HL-60 (cell line): ENCODE data around the gene ASPRV1.

Experiments
- POLR2AphosphoS5 ChIP-seq: IDR thresholded peaks from 2 replicates; pipeline ENCODE4 v1.6.1; 2012; ENCODE audit warnings: low read depth
- SPI1 ChIP-seq: IDR thresholded peaks from 2 replicates; pipeline ENCODE4 v1.6.1; 2012; ENCODE audit warnings: low read depth, mild to moderate bottlenecking, borderline replicate concordance
- TF ChIP-seq, protein P1 (sequence below): IDR thresholded peaks from one replicate; pipeline ENCODE4 v1.5.1; 2011; ENCODE audit warnings: low read length, control low read depth, inconsistent platforms; ENCODE audit not compliant: insufficient read depth

DNA sequence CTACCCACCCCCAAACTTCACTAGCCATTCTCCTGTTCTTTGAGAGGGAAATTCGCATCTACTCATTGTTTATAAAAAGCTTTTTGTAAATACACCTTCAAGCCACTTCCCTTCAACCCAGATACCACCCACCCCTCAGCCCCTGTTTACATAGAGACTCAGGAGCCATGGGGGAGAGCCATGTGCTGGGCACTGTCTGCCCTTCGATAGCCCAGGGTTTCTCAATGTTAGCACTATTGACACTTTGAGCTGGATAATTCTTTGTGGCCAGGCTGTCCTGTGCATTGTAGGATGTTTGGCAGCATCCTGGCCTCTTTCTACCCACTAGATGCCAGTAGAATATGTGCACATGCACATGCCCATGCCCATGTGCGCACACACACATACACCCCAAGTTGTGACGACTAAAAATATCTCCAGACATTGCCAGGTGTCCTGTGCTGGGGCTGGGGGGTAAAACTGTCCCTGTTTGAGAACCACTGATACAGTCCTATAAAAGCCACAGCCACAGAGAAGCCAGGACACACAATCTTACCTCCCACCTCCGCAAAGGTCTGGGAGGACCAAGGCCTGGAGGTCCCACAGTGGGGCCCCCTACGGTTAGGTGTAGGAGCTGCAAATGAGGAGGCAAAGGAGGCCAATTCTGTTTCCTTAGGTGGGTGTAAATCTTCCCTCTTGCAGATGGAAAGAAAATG lies 44.5 kb upstream of the ASPRV1 start:
- TF ChIP-seq, protein P1, sequence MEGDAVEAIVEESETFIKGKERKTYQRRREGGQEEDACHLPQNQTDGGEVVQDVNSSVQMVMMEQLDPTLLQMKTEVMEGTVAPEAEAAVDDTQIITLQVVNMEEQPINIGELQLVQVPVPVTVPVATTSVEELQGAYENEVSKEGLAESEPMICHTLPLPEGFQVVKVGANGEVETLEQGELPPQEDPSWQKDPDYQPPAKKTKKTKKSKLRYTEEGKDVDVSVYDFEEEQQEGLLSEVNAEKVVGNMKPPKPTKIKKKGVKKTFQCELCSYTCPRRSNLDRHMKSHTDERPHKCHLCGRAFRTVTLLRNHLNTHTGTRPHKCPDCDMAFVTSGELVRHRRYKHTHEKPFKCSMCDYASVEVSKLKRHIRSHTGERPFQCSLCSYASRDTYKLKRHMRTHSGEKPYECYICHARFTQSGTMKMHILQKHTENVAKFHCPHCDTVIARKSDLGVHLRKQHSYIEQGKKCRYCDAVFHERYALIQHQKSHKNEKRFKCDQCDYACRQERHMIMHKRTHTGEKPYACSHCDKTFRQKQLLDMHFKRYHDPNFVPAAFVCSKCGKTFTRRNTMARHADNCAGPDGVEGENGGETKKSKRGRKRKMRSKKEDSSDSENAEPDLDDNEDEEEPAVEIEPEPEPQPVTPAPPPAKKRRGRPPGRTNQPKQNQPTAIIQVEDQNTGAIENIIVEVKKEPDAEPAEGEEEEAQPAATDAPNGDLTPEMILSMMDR = no peak
- TF ChIP-seq POLR2AphosphoS5 = no peak
- no peak for TF ChIP-seq SPI1
